Mesenchymal stem cell (in vitro differentiated cells and primary cell): ENCODE data around the gene ELF3.
A peak's percentile ranks its signal among the peaks of the same experiment; 100 is the strongest.

Experiments
- DNase-seq: peaks from one replicate; pipeline ENCODE4 v3.0.0-alpha.2; 2013
- H2AFZ ChIP-seq: one replicate; pipeline ENCODE4 v1.6.1; 2013; ENCODE audit warnings: low read depth, mild to moderate bottlenecking, control low read depth, inconsistent platforms, low read length, moderate library complexity
- H2AK5ac ChIP-seq: 2 replicates; pipeline ENCODE4 v1.6.1; 2013; ENCODE audit warnings: low read length, moderate library complexity, mild to moderate bottlenecking, inconsistent platforms; ENCODE audit not compliant: severe bottlenecking
- H2BK120ac ChIP-seq: one replicate; pipeline ENCODE4 v1.6.1; 2013; ENCODE audit warnings: low read depth, mild to moderate bottlenecking, inconsistent platforms, low read length, moderate library complexity
- H2BK12ac ChIP-seq, 2 experiments: one replicate each; pipeline ENCODE4 v1.6.1; 2013; ENCODE audit warnings: inconsistent platforms in 2 of 2, low read length in 2 of 2, mild to moderate bottlenecking in 2 of 2, moderate library complexity in 2 of 2, control low read depth in 1 of 2
- H2BK15ac ChIP-seq: one replicate; pipeline ENCODE4 v1.6.1; 2013; ENCODE audit warnings: mild to moderate bottlenecking, low read depth, inconsistent platforms; ENCODE audit not compliant: poor library complexity, severe bottlenecking
- H2BK5ac ChIP-seq: 2 replicates; pipeline ENCODE4 v1.6.1; 2013; ENCODE audit warnings: low read depth, mild to moderate bottlenecking, low read length, control low read depth, inconsistent platforms; ENCODE audit not compliant: poor library complexity, severe bottlenecking
- H3K14ac ChIP-seq, 2 experiments: one replicate each; pipeline ENCODE4 v1.6.1; 2013; ENCODE audit warnings: inconsistent platforms in 2 of 2, low read length in 2 of 2, control low read depth in 1 of 2, mild to moderate bottlenecking in 1 of 2, moderate library complexity in 1 of 2
- H3K18ac ChIP-seq, 2 experiments: one replicate each; pipeline ENCODE4 v1.6.1; 2013; ENCODE audit warnings: inconsistent platforms in 2 of 2, low read length in 2 of 2, control low read depth in 1 of 2, low read depth in 1 of 2, mild to moderate bottlenecking in 1 of 2
- H3K23ac ChIP-seq, 2 experiments: one replicate each; pipeline ENCODE4 v1.6.1; 2013; ENCODE audit warnings: inconsistent platforms in 2 of 2, low read length in 2 of 2, mild to moderate bottlenecking in 2 of 2, moderate library complexity in 2 of 2, control low read depth in 1 of 2
- H3K27ac ChIP-seq: 2 replicates; pipeline ENCODE4 v1.5.1; 2013; ENCODE audit warnings: mild to moderate bottlenecking, moderate library complexity, low read length, control low read depth, inconsistent platforms; ENCODE audit not compliant: poor library complexity, severe bottlenecking
- H3K27me3 ChIP-seq, 2 experiments: 2 replicates each; pipeline versions ENCODE4 v1.6.1 to v1.7.0; 2013; ENCODE audit warnings: low read length in 2 of 2, mild to moderate bottlenecking in 2 of 2, moderate library complexity in 2 of 2, control low read depth in 1 of 2, inconsistent platforms in 1 of 2; ENCODE audit not compliant: control insufficient read depth in 1 of 2, insufficient read depth in 1 of 2
- H3K36me3 ChIP-seq, 2 experiments: 2 replicates each; pipeline versions ENCODE4 v1.6.1 to v1.7.0; 2013; ENCODE audit warnings: low read length in 2 of 2, control low read depth in 1 of 2, inconsistent platforms in 1 of 2, low read depth in 1 of 2, mild to moderate bottlenecking in 1 of 2; ENCODE audit not compliant: insufficient read depth in 2 of 2, control insufficient read depth in 1 of 2
- H3K4ac ChIP-seq, 2 experiments: one replicate each; pipeline ENCODE4 v1.6.1; 2013; ENCODE audit warnings: inconsistent platforms in 2 of 2, low read length in 2 of 2, mild to moderate bottlenecking in 2 of 2, moderate library complexity in 2 of 2, control low read depth in 1 of 2, low read depth in 1 of 2
- H3K4me1 ChIP-seq: 2 replicates; pipeline ENCODE4 v1.6.1; 2013; ENCODE audit warnings: low read depth, low read length, control low read depth; ENCODE audit not compliant: control insufficient read depth, insufficient read depth
- H3K4me2 ChIP-seq: 2 replicates; pipeline ENCODE4 v1.6.1; 2013; ENCODE audit warnings: low read length, mild to moderate bottlenecking, inconsistent platforms; ENCODE audit not compliant: poor library complexity, severe bottlenecking
- H3K4me3 ChIP-seq, 2 experiments: 2 replicates each; pipeline versions ENCODE4 v1.5.1 to v1.7.0; 2013; ENCODE audit warnings: low read length in 2 of 2, mild to moderate bottlenecking in 2 of 2, control low read depth in 1 of 2, low read depth in 1 of 2; ENCODE audit not compliant: insufficient read depth in 1 of 2
- H3K79me1 ChIP-seq: replicated peaks from 2 replicates; pipeline ENCODE4 v1.6.1; 2013; ENCODE audit warnings: mild to moderate bottlenecking, control low read depth, low read length, inconsistent platforms; ENCODE audit not compliant: poor library complexity, severe bottlenecking
- H3K9ac ChIP-seq: 2 replicates; pipeline ENCODE4 v1.7.0; 2013; ENCODE audit warnings: mild to moderate bottlenecking, low read length, moderate library complexity
- H3K9me3 ChIP-seq: 2 replicates; pipeline ENCODE4 v1.7.0; 2013; ENCODE audit warnings: mild to moderate bottlenecking, low read length; ENCODE audit not compliant: control insufficient read depth
- H4K8ac ChIP-seq: one replicate; pipeline ENCODE4 v1.6.1; 2013; ENCODE audit warnings: inconsistent platforms, mild to moderate bottlenecking, low read length, moderate library complexity
- H4K91ac ChIP-seq: one replicate; pipeline ENCODE4 v1.6.1; 2013; ENCODE audit warnings: mild to moderate bottlenecking, low read length, inconsistent platforms
- WGBS: methylation state at CpG from one replicate; pipeline ENCODE4 v1.1.7; 2013; ENCODE audit warnings: mixed read lengths; 5-methylcytosine and 5-hydroxymethylcytosine counted together

The ELF3 gene

DNA sequence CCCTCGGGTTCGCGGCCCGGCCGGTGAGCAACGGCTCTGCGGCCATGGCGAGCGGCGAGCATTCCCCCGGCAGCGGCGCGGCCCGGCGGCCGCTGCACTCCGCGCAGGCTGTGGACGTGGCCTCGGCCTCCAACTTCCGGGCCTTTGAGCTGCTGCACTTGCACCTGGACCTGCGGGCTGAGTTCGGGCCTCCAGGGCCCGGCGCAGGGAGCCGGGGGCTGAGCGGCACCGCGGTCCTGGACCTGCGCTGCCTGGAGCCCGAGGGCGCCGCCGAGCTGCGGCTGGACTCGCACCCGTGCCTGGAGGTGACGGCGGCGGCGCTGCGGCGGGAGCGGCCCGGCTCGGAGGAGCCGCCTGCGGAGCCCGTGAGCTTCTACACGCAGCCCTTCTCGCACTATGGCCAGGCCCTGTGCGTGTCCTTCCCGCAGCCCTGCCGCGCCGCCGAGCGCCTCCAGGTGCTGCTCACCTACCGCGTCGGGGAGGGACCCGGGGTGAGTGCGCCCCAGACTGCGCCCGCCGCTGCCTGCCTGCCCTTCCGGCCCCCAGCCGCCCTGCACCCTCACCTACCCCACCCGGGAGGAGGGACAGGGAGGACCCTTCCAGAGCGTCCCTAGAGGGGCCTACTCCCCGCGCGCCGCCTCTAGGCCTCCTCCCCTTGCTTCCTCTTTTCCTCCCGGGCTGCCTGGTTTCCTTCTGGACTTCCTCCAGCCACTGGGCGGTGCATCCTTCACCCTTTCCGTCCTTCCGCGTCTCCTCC lies 27.6 kb upstream of the ELF3 start, which contains the start of gene RNPEP:
TSS of gene RNPEP (plus strand) at position 26 of the 757 bp plus-strand sequence. CDS start at position 45, 19 bp downstream.
- H2BK15ac ChIP-seq = peak within 1 kb of the TSS; percentile 93
- H3K9me3 ChIP-seq = no peaks in the 10 kb centered on the region
- no peaks in the 10 kb centered on the region for H3K27me3 ChIP-seq
- WGBS = 1% methylated on average over 59 of the region's 80 CpGs
- H4K91ac ChIP-seq = peak within 1 kb of the TSS; percentile 98
- H2BK12ac ChIP-seq = peak within 1 kb of the TSS; percentile 63
- H2BK5ac ChIP-seq = peak within 1 kb of the TSS; percentile 89
- H3K36me3 ChIP-seq = peaks cover 0 to 4% of the 10 kb centered on the region in 2 experiments
- peak within 1 kb of the TSS; percentile 98 to 99 for H3K18ac ChIP-seq
- peak within 1 kb of the TSS; percentile 91 for H2AFZ ChIP-seq
- H3K4ac ChIP-seq = peak within 1 kb of the TSS; percentile 95 to 99
- peak within 1 kb of the TSS in 1 of 2 experiments; percentile 99 for H3K14ac ChIP-seq
- DNase-seq = peak; percentile 90
- peak within 1 kb of the TSS; percentile 91 for H3K9ac ChIP-seq
- H3K23ac ChIP-seq = peak within 1 kb of the TSS in 1 of 2 experiments; percentile 72
- peaks cover 3% of the 10 kb centered on the region for H3K79me1 ChIP-seq
- H4K8ac ChIP-seq = peak within 1 kb of the TSS; percentile 99
- peak within 1 kb of the TSS; percentile 98 for H2BK120ac ChIP-seq
- H2AK5ac ChIP-seq = no peak within 1 kb of the TSS
- peak within 1 kb of the TSS; percentile 15 for H3K4me2 ChIP-seq
- H3K27ac ChIP-seq = peak within 1 kb of the TSS; percentile 65
- H3K4me1 ChIP-seq = peaks cover 15% of the 10 kb centered on the region
- H3K4me3 ChIP-seq = peak within 1 kb of the TSS; percentile 86 to 98

DNA sequence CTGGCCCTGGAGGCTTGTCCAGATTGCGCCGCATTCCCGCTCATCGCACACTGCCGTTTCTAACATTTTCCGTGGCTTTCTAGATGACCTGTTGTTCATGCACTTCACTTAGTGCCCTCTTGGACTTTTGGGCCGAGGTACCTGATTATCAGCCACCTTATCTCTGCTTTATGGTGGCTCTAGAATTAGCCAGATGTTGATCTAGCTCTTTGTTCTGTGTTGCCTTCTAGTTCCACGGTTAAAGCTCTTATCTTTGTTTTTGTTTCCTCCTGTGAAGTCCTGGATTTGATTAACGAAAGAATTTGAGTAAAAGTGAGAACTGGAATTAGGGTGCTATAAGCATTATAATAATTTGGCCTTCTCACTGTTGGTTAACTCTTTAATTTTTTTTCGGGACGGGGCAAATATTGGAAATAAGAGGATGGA lies 27.0 kb upstream of the ELF3 start:
- H3K79me1 ChIP-seq = peaks cover 5% of the 10 kb centered on the region
- H3K9ac ChIP-seq = peak overlapping the region; percentile 91
- no peak overlapping the region for H2AK5ac ChIP-seq
- H3K18ac ChIP-seq = peak overlapping the region in 1 of 2 experiments; percentile 99
- no peaks in the 10 kb centered on the region for H3K9me3 ChIP-seq
- peak overlapping the region; percentile 41 for H3K4me2 ChIP-seq
- peak overlapping the region; percentile 71 for H4K8ac ChIP-seq
- H4K91ac ChIP-seq = no peak overlapping the region
- peak overlapping the region; percentile 86 to 98 for H3K4me3 ChIP-seq
- peak overlapping the region in 1 of 2 experiments; percentile 99 for H3K14ac ChIP-seq
- H3K4me1 ChIP-seq = peaks cover 15% of the 10 kb centered on the region
- no peak overlapping the region for H2BK120ac ChIP-seq
- 10% methylated on average over 11 of the region's 11 CpGs for WGBS
- H2BK5ac ChIP-seq = no peak overlapping the region
- peak overlapping the region; percentile 65 for H3K27ac ChIP-seq
- no peaks in the 10 kb centered on the region for H3K27me3 ChIP-seq
- no peak overlapping the region for H2BK15ac ChIP-seq
- no peak for DNase-seq
- H3K23ac ChIP-seq = no peak overlapping the region
- H2BK12ac ChIP-seq = no peak overlapping the region
- peak overlapping the region in 1 of 2 experiments; percentile 22 for H3K4ac ChIP-seq
- H2AFZ ChIP-seq = no peak overlapping the region
- peaks cover 0 to 4% of the 10 kb centered on the region in 2 experiments for H3K36me3 ChIP-seq

DNA sequence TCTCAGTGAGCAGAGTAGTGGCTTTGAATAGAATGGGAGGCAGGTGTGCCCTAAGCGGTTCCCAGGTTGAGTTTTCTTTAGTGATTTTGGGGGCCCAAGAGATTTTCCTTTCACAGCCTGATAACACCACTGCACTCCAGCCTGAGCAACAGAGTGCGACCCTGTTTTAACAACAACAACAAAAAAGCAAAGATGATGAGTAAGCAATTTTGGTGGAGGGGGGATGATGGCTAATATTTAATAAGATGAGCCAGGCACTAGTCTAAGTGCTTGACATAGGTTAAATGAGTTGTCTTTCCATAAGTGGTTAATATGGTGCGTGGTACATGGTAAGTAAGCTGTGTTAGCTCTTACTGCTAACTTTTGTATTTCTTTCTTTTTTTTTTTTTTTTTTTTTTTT lies 25.9 kb upstream of the ELF3 start:
- H2BK12ac ChIP-seq = no peak overlapping the region
- no peak overlapping the region for H4K91ac ChIP-seq
- H3K36me3 ChIP-seq = peaks cover 7 to 9% of the 10 kb centered on the region in 2 experiments
- no peak for DNase-seq
- peaks cover 10% of the 10 kb centered on the region for H3K79me1 ChIP-seq
- peaks cover 15% of the 10 kb centered on the region for H3K4me1 ChIP-seq
- no peak overlapping the region for H3K14ac ChIP-seq
- H3K9ac ChIP-seq = peak overlapping the region; percentile 91
- H3K27ac ChIP-seq = no peak overlapping the region
- no peaks in the 10 kb centered on the region for H3K9me3 ChIP-seq
- no peak overlapping the region for H3K4me2 ChIP-seq
- H3K4ac ChIP-seq = no peak overlapping the region
- no peak overlapping the region for H3K23ac ChIP-seq
- WGBS = 100% methylated on average over 2 of the region's 3 CpGs
- no peak overlapping the region for H2BK5ac ChIP-seq
- no peak overlapping the region for H3K18ac ChIP-seq
- no peaks in the 10 kb centered on the region for H3K27me3 ChIP-seq
- H4K8ac ChIP-seq = no peak overlapping the region
- peak overlapping the region in 1 of 2 experiments; percentile 86 for H3K4me3 ChIP-seq
- H2AK5ac ChIP-seq = no peak overlapping the region
- no peak overlapping the region for H2AFZ ChIP-seq
- no peak overlapping the region for H2BK120ac ChIP-seq
- no peak overlapping the region for H2BK15ac ChIP-seq

DNA sequence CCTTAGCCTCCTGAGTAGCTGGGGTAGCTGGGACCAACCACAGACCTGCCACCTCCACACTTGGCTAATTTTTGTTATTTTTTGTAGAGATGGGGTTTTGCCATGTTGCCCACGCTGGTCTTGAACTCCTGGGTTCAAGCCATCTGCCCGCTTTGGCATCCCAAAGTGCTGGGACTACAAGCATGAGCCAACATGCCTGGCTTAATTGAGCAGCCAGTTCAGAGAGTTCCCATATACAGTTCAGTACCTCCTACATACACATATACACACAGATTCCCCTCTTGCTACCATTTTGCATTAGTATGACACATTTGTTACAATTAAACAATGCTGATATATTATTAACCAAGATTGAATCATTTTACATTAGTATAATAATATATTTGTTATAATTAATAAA lies 25.0 kb upstream of the ELF3 start:
- H2BK15ac ChIP-seq = no peak overlapping the region
- H2BK12ac ChIP-seq = no peak overlapping the region
- H3K18ac ChIP-seq = no peak overlapping the region
- no peak overlapping the region for H3K9ac ChIP-seq
- DNase-seq = no peak
- H3K4me1 ChIP-seq = peaks cover 15% of the 10 kb centered on the region
- no peak overlapping the region for H4K8ac ChIP-seq
- no peaks in the 10 kb centered on the region for H3K27me3 ChIP-seq
- H3K4me2 ChIP-seq = no peak overlapping the region
- H3K4ac ChIP-seq = no peak overlapping the region
- no peak overlapping the region for H3K23ac ChIP-seq
- no peak overlapping the region for H2BK5ac ChIP-seq
- no peak overlapping the region for H2BK120ac ChIP-seq
- H3K36me3 ChIP-seq = peaks cover 13 to 16% of the 10 kb centered on the region in 2 experiments
- H3K27ac ChIP-seq = no peak overlapping the region
- WGBS = 75% methylated on average over 2 of the region's 2 CpGs
- peaks cover 12% of the 10 kb centered on the region for H3K79me1 ChIP-seq
- no peak overlapping the region for H3K4me3 ChIP-seq
- H3K9me3 ChIP-seq = no peaks in the 10 kb centered on the region
- H2AK5ac ChIP-seq = no peak overlapping the region
- no peak overlapping the region for H3K14ac ChIP-seq
- no peak overlapping the region for H2AFZ ChIP-seq
- no peak overlapping the region for H4K91ac ChIP-seq
